Common myeloid progenitor, CD34-positive (primary cell): ENCODE measurements around the gene COPZ2.

ENCODE experiments used
- CTCF ChIA-PET: fragments of 350-600 bp; sonication (Branson Sonifier 250); formaldehyde crosslinking; loops from one replicate; lab custom pipeline; 2021; ENCODE audit warnings: antibody characterized with exemption; lab: Charles Lee
- POLR2A ChIA-PET: fragments of 350-600 bp; sonication (Branson Sonifier 250); formaldehyde crosslinking; loops from one replicate; lab custom pipeline; 2021; ENCODE audit warnings: antibody characterized with exemption; lab: Charles Lee
- DNase-seq, 3 donors: peaks; one replicate each; pipeline versions ENCODE4 v3.0.0 to v3.0.0-alpha.2; 2013
- H3K27ac ChIP-seq, 2 experiments: 1 replicate in 1 of 2; 2 replicates in 1 of 2; pipeline ENCODE4 v1.7.0; 2013; ENCODE audit warnings: inconsistent platforms in 2 of 2, low read length in 2 of 2, mild to moderate bottlenecking in 2 of 2, low read depth in 1 of 2, moderate library complexity in 1 of 2; ENCODE audit not compliant: severe bottlenecking in 2 of 2, insufficient read depth in 1 of 2, poor library complexity in 1 of 2
- H3K27me3 ChIP-seq, 5 experiments: replicated peaks in 2 of 5; 1 replicate in 3 of 5; 2 replicates in 2 of 5; pipeline versions ENCODE4 v1.6.1 to v1.7.0; 2013; ENCODE audit warnings: low read length in 4 of 5, mild to moderate bottlenecking in 2 of 5, moderate library complexity in 2 of 5, inconsistent platforms in 1 of 5; ENCODE audit not compliant: insufficient read depth in 5 of 5, control insufficient read depth in 4 of 5
- H3K36me3 ChIP-seq, 4 experiments: 1 replicate in 2 of 4; 2 replicates in 2 of 4; pipeline versions ENCODE4 v1.6.1 to v1.7.0; 2013; ENCODE audit warnings: low read length in 3 of 4, control low read depth in 1 of 4, mild to moderate bottlenecking in 1 of 4; ENCODE audit not compliant: control insufficient read depth in 4 of 4, insufficient read depth in 4 of 4
- H3K4me1 ChIP-seq, 4 experiments: 1 replicate in 3 of 4; 2 replicates in 1 of 4; pipeline versions ENCODE4 v1.6.1 to v1.7.1; 2013; ENCODE audit warnings: low read length in 3 of 4, mild to moderate bottlenecking in 3 of 4, control low read depth in 1 of 4, inconsistent platforms in 1 of 4, moderate library complexity in 1 of 4; ENCODE audit not compliant: control insufficient read depth in 4 of 4, insufficient read depth in 4 of 4; ENCODE audit errors: control extremely low read depth in 1 of 4
- H3K4me3 ChIP-seq, 7 experiments: 1 replicate in 4 of 7; 2 replicates in 3 of 7; pipeline versions ENCODE4 v1.5.1 to v1.7.0; 2013; ENCODE audit warnings: mild to moderate bottlenecking in 7 of 7, low read length in 6 of 7, moderate library complexity in 6 of 7, inconsistent platforms in 2 of 7, low read depth in 2 of 7, control low read depth in 1 of 7; ENCODE audit not compliant: insufficient read depth in 4 of 7, control insufficient read depth in 1 of 7; ENCODE audit errors: extremely low read depth in 1 of 7
- H3K9me3 ChIP-seq, 5 experiments: 1 replicate in 4 of 5; 2 replicates in 1 of 5; pipeline versions ENCODE4 v1.6.1 to v1.7.1; 2013; ENCODE audit warnings: low read length in 4 of 5, mild to moderate bottlenecking in 2 of 5, inconsistent platforms in 1 of 5, low read depth in 1 of 5, moderate library complexity in 1 of 5; ENCODE audit not compliant: control insufficient read depth in 4 of 5, insufficient read depth in 2 of 5; ENCODE audit errors: control extremely low read depth in 1 of 5
- whole genome bisulfite sequencing: methylation state at CpG from one replicate; pipeline ENCODE4 v1.1.5; 2013; ENCODE audit not compliant: insufficient coverage; 5-methylcytosine and 5-hydroxymethylcytosine counted together

The COPZ2 gene

DNA sequence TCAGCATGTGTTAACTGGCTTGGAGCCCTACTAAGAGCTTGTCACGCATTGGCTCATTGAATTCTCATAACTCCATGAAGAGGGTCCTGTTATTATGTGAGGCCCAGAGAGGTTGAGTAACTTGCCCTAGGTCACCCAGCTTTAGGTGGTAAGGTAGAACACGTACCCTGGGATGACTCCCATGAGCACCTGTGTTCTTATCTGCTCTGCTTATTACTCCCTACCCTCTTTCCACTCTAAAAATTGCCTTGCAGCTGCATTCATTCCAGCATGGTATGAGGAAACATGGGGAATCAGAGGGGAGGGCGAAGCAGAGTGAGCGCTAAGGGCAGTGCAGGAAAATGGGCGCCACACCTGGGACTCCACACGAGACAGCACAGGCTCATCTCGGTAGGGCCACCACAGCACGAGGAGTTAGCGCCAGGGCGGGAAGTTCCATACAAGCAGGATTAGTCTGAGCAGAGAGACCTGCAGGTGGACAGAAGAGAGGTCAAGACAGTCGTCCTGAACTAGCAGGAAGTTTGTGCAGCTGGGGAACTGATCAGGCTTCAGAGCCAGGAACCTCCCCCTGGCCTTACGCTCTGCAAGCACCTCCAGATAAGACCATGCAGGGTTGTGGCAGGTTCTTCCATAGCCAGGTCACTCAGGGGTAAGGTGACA, 10.1 kb downstream of the COPZ2 start:
- ChIA-PET CTCF (interaction anchor here (0.8 to 7.9 kb wide), 22 partner anchors 9 to 140 kb away, joined by 3 to 188 read pairs (median 4); partner anchors contain the start of genes COPZ2 and NFE2L1), POLR2A (interaction anchor here (0.6 kb wide), 1 partner anchor 20 kb away, joined by 3 read pairs; no protein-coding TSS in a partner anchor)

DNA sequence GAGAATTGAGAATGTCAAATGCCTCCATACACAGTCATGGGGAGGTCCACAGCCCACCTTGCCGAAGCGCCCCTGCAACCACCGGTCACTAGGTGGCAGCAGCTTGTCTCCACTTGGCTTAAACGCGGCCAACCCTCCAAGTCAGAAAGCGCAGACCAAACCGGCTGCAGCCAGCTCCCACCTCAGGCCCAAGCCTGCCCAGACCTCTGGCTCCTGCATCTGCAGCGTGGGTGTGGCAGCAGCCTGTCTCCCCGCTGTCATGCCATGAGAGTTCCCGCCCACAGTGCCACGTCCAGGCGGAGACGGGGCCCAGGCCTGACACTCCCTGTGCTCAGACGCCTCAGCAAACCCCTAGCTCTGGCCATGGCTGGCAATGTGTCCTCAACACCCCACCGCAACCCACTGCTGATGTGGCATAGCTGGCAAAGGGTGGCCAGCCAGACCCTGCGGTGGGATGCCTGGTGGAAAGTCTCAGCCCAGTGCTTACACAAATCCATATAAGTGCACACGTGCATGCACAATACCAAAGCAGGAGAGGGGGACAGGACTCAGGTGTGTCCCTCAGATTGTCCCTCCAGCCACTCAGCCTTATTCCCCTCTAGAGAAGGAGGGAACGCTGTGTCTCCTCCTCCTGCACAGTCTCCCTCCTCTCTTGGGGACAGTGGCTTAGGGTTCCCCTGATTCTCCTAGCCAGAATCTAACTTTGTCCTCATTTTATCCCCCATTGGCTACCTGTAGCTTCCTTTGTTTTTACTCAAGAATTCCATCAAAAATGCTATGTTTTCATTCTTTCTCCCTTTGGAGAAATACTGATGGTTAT, 10.9 kb downstream of the COPZ2 start:
- Histone ChIP-seq H3K4me3 (no peak overlapping the region), H3K27me3 (peaks cover 0 to 4% (median 0%) of the 10 kb centered on the region in 5 experiments), H3K9me3 (no peaks in the 10 kb centered on the region), H3K27ac (no peak overlapping the region), H3K4me1 (peaks cover 4 to 38% (median 35%) of the 10 kb centered on the region in 4 experiments), H3K36me3 (no peaks in the 10 kb centered on the region)
- WGBS, result 33% methylated on average over 13 of the region's 18 CpGs
- ChIA-PET POLR2A (interaction anchor here (0.6 to 0.7 kb wide), 3 partner anchors 21 to 53 kb away, joined by 3 read pairs; no protein-coding TSS in a partner anchor), CTCF (interaction anchor here (0.7 to 7.9 kb wide), 29 partner anchors 9 to 596 kb away, joined by 3 to 188 read pairs (median 4); partner anchors contain the start of genes COPZ2 and NFE2L1)
- peak; percentile 78 to 90 (median 87) for DNase-seq

More for the DNA sequence above, 10.1 kb downstream of the COPZ2 start:
- peaks cover 0 to 7% (median 4%) of the 10 kb centered on the region in 5 experiments for H3K27me3 ChIP-seq
- H3K9me3 ChIP-seq, result no peaks in the 10 kb centered on the region
- no peak overlapping the region for H3K27ac ChIP-seq
- no peaks in the 10 kb centered on the region for H3K36me3 ChIP-seq
- no peak for DNase-seq
- H3K4me3 ChIP-seq, result no peak overlapping the region
- 89% methylated on average over 10 of the region's 12 CpGs for WGBS
- peaks cover 4 to 38% (median 33%) of the 10 kb centered on the region in 4 experiments for H3K4me1 ChIP-seq

DNA sequence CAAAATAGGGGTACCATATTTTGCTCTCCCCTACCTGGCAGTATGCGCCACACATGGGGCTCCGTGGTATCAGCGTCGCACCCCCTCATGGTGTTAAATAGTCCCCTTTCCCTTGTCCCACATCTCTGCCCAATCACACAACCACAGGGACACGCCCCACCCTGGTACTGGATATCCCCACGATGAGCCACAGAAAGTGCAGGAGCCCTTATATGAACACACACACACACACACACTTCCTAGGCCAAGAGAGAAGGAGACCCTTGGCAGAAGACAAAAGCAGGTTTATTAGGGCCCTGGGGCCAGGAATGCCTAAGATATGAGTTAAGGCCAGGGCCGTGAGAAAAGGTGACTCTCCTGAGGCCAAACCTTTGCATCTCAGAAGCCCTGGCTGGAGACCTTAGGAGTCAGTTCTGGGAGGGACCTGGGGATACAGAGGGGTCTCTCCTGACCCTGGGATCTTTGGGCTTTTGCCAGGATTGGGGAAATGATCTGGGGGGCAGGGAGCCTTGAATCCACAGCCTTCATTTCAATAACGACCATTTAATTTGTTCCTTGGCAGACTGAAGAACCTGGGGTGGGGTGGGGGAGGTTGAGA, 11.6 kb downstream of the COPZ2 start:
- ChIA-PET POLR2A (interaction anchor here (0.6 to 0.9 kb wide), 3 partner anchors 47 to 54 kb away, joined by 3 to 9 read pairs (median 3); no protein-coding TSS in a partner anchor), CTCF (interaction anchor here (0.6 to 7.9 kb wide), 32 partner anchors 8 to 597 kb away, joined by 3 to 188 read pairs (median 4); partner anchors contain the start of genes COPZ2 and NFE2L1)
- WGBS, result 65% methylated on average over 5 of the region's 8 CpGs
- H3K9me3 ChIP-seq, result no peaks in the 10 kb centered on the region
- H3K4me1 ChIP-seq, result peaks cover 4 to 38% (median 35%) of the 10 kb centered on the region in 4 experiments
- H3K27me3 ChIP-seq, result peaks cover 0 to 4% (median 0%) of the 10 kb centered on the region in 5 experiments
- H3K27ac ChIP-seq, result no peak overlapping the region
- DNase-seq, result no peak
- no peaks in the 10 kb centered on the region for H3K36me3 ChIP-seq
- peak overlapping the region in 3 of 7 experiments; percentile 72 to 89 (median 75) for H3K4me3 ChIP-seq

DNA sequence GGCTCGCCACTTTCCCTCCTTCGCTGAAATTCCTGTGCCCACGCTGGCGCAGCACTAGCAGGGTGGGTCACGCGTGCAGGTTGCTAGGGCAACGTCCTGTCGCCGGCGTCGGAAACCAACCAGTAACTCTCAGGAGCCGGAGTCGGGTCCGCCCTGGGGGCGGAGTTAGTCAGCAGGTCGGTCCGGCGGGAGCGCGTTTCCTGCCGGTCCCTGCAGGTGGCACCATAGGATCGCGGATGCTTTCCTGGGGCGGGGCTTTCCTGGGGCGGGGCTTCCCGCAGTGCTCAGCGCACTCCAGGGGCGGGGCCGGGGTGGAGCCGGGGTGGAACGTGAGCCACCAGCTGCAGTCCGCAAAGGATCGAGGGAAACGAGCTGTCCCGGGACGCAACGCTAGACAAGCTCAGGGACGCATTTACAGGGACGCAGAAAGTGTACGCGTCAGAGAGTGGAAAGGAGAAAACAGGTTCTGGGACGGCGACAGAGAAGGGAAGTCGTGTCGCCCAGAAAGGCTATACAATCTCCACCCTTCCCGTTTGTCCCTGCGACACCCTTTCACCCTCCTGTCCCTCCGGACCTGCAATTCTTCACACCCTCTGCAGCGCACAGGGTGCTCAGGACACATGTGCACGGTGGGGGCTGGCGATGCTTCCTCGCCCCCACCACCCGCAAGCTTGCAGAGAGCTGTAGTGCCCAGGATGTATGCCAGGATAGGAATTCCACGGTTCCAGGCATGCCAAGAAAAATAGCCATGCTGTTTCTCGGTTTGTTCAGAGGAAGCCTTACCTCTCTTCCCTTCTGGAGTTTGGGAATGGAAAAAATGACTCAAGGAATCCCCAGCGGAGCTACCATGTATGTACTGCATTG, 12.3 kb downstream of the COPZ2 start:
- peaks cover 0 to 2% (median 0%) of the 10 kb centered on the region in 5 experiments for H3K27me3 ChIP-seq
- no peaks in the 10 kb centered on the region for H3K36me3 ChIP-seq
- peaks cover 4 to 38% (median 35%) of the 10 kb centered on the region in 4 experiments for H3K4me1 ChIP-seq
- ChIA-PET CTCF (interaction anchor here (0.6 to 7.9 kb wide), 22 partner anchors 11 to 593 kb away, joined by 3 to 188 read pairs (median 4); partner anchors contain the start of genes COPZ2 and NFE2L1), POLR2A (interaction anchor here (0.9 kb wide), 1 partner anchor 48 kb away, joined by 9 read pairs; no protein-coding TSS in a partner anchor)
- no peak overlapping the region for H3K27ac ChIP-seq
- peak; percentile 94 to 96 (median 96) for DNase-seq
- peak overlapping the region; percentile 41 to 89 (median 72) for H3K4me3 ChIP-seq
- WGBS, result under 1% methylated on average over 50 of the region's 56 CpGs
- H3K9me3 ChIP-seq, result no peaks in the 10 kb centered on the region

DNA sequence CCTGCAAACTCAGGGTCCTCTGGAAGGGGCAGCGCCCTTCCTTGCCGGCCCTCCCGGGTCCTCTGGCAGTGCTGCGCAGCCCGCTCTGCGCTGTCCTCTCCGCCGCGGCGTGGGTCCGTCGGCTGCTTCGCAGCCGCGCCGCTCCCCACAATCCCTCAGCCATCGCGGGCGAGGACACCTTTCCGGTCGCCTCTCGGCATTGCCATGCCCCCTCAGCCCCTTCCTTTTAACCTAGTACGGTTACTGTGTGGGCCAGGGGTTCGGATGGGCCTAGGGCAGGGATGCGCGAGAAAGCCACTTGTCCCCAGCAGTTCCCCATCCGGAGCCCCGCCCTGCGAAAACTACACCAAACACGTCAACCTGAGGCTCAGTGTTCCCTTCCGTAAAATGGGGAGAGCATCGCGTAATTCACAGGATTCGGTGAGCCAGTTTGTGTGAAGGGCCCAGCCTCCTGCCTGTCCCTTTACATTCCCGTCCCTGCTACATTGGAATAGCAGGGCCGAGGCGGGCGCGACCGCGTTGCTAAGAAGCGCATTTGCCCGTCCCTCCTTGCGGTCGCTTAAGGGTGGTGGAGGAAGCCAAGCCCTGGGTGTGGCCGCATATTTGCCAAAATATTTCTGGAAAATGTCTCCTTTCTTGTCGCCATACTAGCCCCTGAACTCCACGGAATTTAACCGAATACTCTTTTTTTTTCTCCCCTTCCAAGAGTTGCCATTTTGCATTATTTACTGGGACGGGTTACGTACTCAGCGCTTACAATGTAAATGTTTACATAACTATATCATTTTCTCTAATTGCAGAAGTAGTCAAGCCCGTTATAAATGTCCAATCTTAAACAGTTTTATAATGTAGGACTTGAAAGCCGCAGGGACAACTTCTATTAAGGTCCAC, 13.2 kb downstream of the COPZ2 start:
- Histone ChIP-seq H3K9me3 (no peaks in the 10 kb centered on the region), H3K27ac (no peak overlapping the region), H3K4me1 (peaks cover 4 to 38% (median 35%) of the 10 kb centered on the region in 4 experiments), H3K4me3 (peak overlapping the region in 6 of 7 experiments; percentile 31 to 78 (median 62)), H3K27me3 (peaks cover 0 to 2% (median 0%) of the 10 kb centered on the region in 5 experiments), H3K36me3 (no peaks in the 10 kb centered on the region)
- WGBS, result under 1% methylated on average over 51 of the region's 54 CpGs
- ChIA-PET CTCF (interaction anchor here (0.8 to 7.9 kb wide), 12 partner anchors 12 to 105 kb away, joined by 3 to 188 read pairs (median 10); partner anchors contain the start of genes COPZ2 and NFE2L1), POLR2A (no interaction called here)
- DNase-seq, result peak in 2 of 3 donors; percentile 56 to 67
